GM23338 (cell line): ENCODE measurements around the gene FKBP6. TPM values are rescaled to one million over a fixed set of nuclear protein-coding genes. Genes with fewer than 3 reads are reported as not detected.

Experiments used
- EZH2 ChIP-seq: fragments of 200-600 bp; sonication (generic); IDR thresholded peaks from one replicate; pipeline ENCODE4 v1.8.0; 2017; ENCODE audit warnings: antibody characterized with exemption, mild to moderate bottlenecking, low read depth; ENCODE audit not compliant: unreplicated experiment
- JUNB ChIP-seq: IDR thresholded peaks from one replicate; pipeline ENCODE4 v1.6.1; 2016; ENCODE audit warnings: antibody characterized with exemption; ENCODE audit not compliant: unreplicated experiment
- REST ChIP-seq: IDR thresholded peaks from one replicate; pipeline ENCODE4 v1.6.1; 2018; ENCODE audit warnings: antibody characterized with exemption; ENCODE audit not compliant: unreplicated experiment
- ZNF331 ChIP-seq: fragments of 250-450 bp; sonication (Bioruptor Pico); IDR thresholded peaks from 2 replicates; pipeline ENCODE4 v1.5.0; 2020; ENCODE audit warnings: low read depth, mild to moderate bottlenecking, moderate library complexity
- ZNF462 ChIP-seq: fragments of 250-450 bp; sonication (Bioruptor Pico); IDR thresholded peaks from 2 replicates; pipeline ENCODE4 v1.5.0; 2020; ENCODE audit warnings: mild to moderate bottlenecking, moderate library complexity
- polyA plus RNA-seq: library from polyadenylated mRNA; unstranded; fragments of >200 nt; fragmentation: Nextera tagmentation; extraction: Ambion mirVana; gene quantifications from 2 replicates; pipeline ENCODE4 v1.2.1, GENCODE V29; 2016
- total RNA-seq: library from RNA; depleted of rRNA; stranded (reverse); fragments of >200 nt; shearing (Covaris generic); gene quantifications from 2 replicates; pipeline ENCODE4 v1.2.3, GENCODE V29; 2014

Gene FKBP6
- total and polyA plus RNA-seq, 2 experiments from 2014 or later = 0.15 TPM; not detected in 1

GRCh38 chr7:73356159-73356558 lies 28.2 kb downstream of the FKBP6 start (continued):
- TF ChIP-seq ZNF462 (no peak), REST (no peak), JUNB (no peak), ZNF331 (CRISPR knock-in tag) (no peak), EZH2 (no peak)
